Activated CD4-positive, alpha-beta T cell treated with anti-CD3 and anti-CD28 coated beads for 36 hours (primary cell): ENCODE data around the gene NDUFA7. TPM values are rescaled to one million over a fixed set of nuclear protein-coding genes. Genes with fewer than 3 reads are reported as not detected.

Experiments used
- ATAC-seq: fragments of 200-7000 bp; cut with Tn5 transposase; one replicate; pipeline ENCODE4 v1.10.0; 2021; ENCODE audit warnings: mild to moderate bottlenecking, moderate library complexity
- CTCF ChIA-PET: fragments of 350-600 bp; sonication (Branson Sonifier 250); formaldehyde crosslinking; loops from one replicate; lab custom pipeline; 2021; ENCODE audit warnings: antibody characterized with exemption; lab: Charles Lee
- POLR2A ChIA-PET: fragments of 350-600 bp; sonication (Branson Sonifier 250); formaldehyde crosslinking; loops from one replicate; lab custom pipeline; 2021; ENCODE audit warnings: antibody characterized with exemption, inconsistent platforms; lab: Charles Lee
- DNase-seq: peaks from one replicate; pipeline ENCODE4 v3.0.0-alpha.2; 2020
- H3K27ac Mint-ChIP-seq: one replicate; pipeline ENCODE4 v1.8.0; 2021; ENCODE audit warnings: mixed read lengths
- H3K27me3 Mint-ChIP-seq: one replicate; pipeline ENCODE4 v1.8.0; 2021; ENCODE audit warnings: mixed read lengths
- H3K36me3 Mint-ChIP-seq: one replicate; pipeline ENCODE4 v1.8.0; 2021; ENCODE audit warnings: low read depth, mixed read lengths
- H3K4me1 Mint-ChIP-seq: one replicate; pipeline ENCODE4 v1.8.0; 2021; ENCODE audit warnings: mixed read lengths
- H3K4me3 Mint-ChIP-seq: one replicate; pipeline ENCODE4 v1.8.0; 2021; ENCODE audit warnings: mild to moderate bottlenecking, moderate library complexity, mixed read lengths
- H3K9me3 Mint-ChIP-seq: one replicate; pipeline ENCODE4 v1.8.0; 2021; ENCODE audit warnings: low read depth, mixed read lengths
- intact Hi-C, 2 experiments: fragments of 100-400 bp; cut with DNase I in 1 of 2; cut with micrococcal nuclease in 1 of 2; formaldehyde crosslinking; loops; one replicate each; pipeline versions ENCODE4 v1.14.2 to v1.15.1; 2022 to 2024; cut with DNase I, micrococcal nuclease
- total RNA-seq, 2 experiments: library from RNA; stranded (reverse); gene quantifications; one replicate each; pipeline ENCODE4 v1.2.3, GENCODE V29; 2021

The NDUFA7 gene
- total RNA-seq = 100 to 1,000 TPM in 1 of 2 experiments, 10 to 100 TPM in 1; 90.9 to 112 TPM

DNA sequence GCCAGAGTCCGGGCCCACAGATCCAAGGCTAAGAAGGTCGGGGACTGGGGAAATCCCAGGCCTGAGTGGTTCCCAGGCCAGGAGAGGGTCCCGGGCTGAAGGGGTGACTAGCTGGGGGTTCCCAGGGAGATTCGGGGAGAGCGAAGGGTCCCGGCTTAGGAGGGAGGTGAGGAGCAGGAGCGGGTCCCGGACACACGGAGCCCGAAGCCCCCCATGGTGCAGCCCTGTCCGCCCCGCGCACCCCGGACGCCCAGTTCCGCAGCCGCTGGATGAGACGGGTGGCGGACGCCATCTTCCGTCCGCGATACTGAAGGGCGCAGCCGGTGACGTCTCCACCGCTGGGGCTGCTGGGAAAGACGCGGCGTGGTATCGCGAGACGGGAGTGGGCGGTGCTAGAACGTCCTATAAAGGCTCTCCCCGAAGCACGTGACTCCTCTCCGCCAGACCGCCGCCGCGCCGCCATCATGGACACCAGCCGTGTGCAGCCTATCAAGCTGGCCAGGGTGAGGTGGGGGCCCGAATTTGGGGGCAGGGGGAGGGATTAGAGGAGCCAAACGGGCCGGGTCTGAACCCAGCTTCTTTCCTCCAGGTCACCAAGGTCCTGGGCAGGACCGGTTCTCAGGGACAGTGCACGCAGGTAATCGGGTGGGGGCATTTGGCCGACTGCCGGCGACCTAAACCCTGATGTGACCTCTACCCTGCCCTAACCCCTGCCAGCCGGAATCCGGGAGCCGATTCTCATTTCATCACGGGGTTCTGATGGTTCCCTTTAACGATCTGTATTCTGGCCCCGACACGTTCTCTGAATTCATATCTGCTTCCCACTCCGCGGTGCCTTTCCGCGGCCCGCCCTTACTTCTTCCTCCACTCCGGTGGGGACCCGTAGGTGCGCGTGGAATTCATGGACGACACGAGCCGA, at the start of gene NDUFA7, which contains the start of gene RPS28:
Gene NDUFA7 (minus strand): TSS at position 309 of the 919 bp plus-strand sequence. CDS start 17 bp downstream, at position 292.
Gene RPS28 (plus strand): TSS at position 430 of the 919 bp plus-strand sequence. CDS start 35 bp downstream, at position 465.
- DNase-seq = peak; percentile 99
- peaks cover 34% of the 10 kb centered on the region for H3K36me3 Mint-ChIP-seq
- H3K27me3 Mint-ChIP-seq = no peaks in the 10 kb centered on the region
- CTCF ChIA-PET = interaction anchor here (0.6 to 4.0 kb wide), 4 partner anchors 11 to 1958 kb away, joined by 3 to 20 read pairs (median 9); partner anchors contain the start of gene CD320
- peak within 1 kb of the TSS; percentile 97 for H3K27ac Mint-ChIP-seq
- peaks cover 22% of the 10 kb centered on the region for H3K4me1 Mint-ChIP-seq
- POLR2A ChIA-PET = no interaction called here
- ATAC-seq = peak; percentile 94
- intact Hi-C loops = loop anchor here (1.0 to 5.0 kb wide), 12 partner anchors 13 to 379 kb away; partner anchors contain the start of genes CD320 (in 2 of the 2), RAB11B (in 2 of the 2), TIMM44 (in 2 of the 2) and CERS4 (in 1 of the 2)
- no peaks in the 10 kb centered on the region for H3K9me3 Mint-ChIP-seq
- H3K4me3 Mint-ChIP-seq = peak within 1 kb of the TSS; percentile 97

DNA sequence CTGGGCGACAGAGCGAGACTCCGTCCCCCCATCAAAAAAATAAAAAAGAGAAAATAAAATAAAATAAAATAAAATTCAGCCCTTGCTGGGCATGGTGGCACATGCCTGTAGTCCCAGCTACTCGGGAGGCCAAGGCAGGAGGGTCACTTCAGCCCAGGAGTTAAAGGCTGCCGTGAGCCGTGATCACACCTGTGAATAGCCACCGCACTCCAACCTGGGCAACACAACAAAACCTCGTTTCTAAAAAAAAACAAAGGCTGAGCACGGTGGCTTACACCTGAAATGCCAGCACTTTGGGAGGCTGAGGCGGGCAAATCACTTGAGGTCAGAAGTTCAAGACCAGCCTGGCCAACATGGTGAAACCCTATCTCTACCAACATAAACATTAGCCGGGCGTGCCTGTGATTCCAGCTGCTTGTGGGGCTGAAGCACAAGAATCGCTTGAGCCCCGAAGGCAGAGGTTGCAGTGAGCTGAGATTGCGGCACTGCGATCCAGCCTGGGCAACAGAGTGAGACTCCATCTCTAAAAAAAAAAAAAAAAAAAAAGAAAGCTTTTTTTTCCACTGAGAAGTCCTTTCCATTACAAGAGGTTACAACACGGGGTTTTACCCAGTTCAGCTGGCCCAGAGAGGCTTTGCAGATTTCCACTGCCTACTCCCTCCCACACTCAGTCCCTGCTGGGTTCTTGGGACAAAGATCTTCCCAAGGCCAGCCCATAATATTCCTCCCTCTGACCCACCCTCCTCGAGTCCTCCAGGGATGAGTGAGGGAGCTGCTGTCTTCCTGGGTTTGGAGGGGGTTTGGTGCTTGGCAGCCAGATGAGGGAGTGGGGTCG, 49.2 kb upstream of the NDUFA7 start:
- peaks cover 7% of the 10 kb centered on the region for H3K36me3 Mint-ChIP-seq
- H3K9me3 Mint-ChIP-seq = no peaks in the 10 kb centered on the region
- intact Hi-C loops = no loop called here
- H3K4me1 Mint-ChIP-seq = peaks cover 3% of the 10 kb centered on the region
- H3K27me3 Mint-ChIP-seq = peaks cover 29% of the 10 kb centered on the region
- H3K27ac Mint-ChIP-seq = no peak overlapping the region
- DNase-seq (no peak), ATAC-seq (no peak)
- no peak overlapping the region for H3K4me3 Mint-ChIP-seq
- ChIA-PET POLR2A (interaction anchor here (0.5 kb wide), 1 partner anchor 173 kb away, joined by 5 read pairs; no protein-coding TSS in a partner anchor), CTCF (no interaction called here)

DNA sequence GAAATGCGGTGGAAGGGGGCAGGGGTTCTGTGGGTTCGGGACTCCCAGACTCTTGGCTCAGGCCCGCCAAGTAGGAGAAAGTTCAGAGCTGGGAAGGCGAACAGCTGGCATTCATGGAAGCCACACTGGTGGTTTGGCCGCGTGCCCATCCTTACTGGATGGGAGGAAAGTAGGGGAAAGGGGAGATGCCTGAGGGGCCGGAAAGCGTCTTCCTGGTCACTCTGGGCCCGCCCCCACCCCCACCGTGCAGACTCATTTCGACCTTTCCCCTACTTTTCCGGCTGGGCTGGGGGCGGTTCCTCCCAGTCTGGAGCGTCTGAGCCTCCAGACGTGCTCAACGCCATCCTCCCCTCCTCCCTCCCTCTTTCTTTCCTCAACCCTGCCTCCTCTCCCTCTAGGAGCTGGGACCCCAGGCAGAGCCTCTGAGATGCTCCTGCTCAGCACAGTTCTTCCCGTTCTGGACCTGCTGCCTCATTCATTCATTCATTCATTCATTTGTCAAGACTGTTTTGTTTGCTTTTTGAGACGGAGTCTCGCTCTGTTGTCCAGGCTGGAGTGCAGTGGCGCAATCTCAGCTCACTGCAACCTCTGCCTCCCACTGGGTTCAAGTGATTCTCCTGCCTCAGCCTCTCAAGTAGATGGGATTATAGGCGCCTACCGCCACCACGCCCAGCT, 46.3 kb upstream of the NDUFA7 start:
- peak; percentile 30 for DNase-seq
- peaks cover 42% of the 10 kb centered on the region for H3K27me3 Mint-ChIP-seq
- POLR2A ChIA-PET = interaction anchor here (0.5 kb wide), 1 partner anchor 80 kb away, joined by 3 read pairs; no protein-coding TSS in a partner anchor

DNA sequence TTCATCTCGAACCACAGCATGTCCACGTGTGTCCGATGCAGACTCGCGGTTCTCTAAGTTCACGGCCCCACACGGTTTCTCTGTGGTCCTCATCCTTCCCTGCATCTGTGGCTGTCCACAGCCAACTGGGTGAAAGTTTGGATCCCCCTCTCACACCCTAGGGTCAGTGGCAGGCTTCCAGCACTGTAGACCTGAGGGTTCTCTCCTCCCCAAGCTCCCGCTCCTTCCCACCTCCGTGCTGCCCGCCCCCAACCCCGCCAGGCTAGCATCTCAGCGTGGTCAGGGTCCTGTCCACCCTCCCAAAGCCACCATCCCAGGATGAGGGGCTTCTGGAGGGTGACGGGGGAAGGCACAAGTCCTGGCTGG, 45.8 kb upstream of the NDUFA7 start:
- ATAC-seq (no peak), DNase-seq (no peak)
- intact Hi-C loops = no loop called here
- CTCF ChIA-PET = no interaction called here
- POLR2A ChIA-PET = no interaction called here
- H3K4me1 Mint-ChIP-seq = peaks cover 22% of the 10 kb centered on the region
- no peak overlapping the region for H3K4me3 Mint-ChIP-seq
- peaks cover 47% of the 10 kb centered on the region for H3K27me3 Mint-ChIP-seq
- H3K36me3 Mint-ChIP-seq = peaks cover 2% of the 10 kb centered on the region
- H3K27ac Mint-ChIP-seq = no peak overlapping the region
- H3K9me3 Mint-ChIP-seq = no peaks in the 10 kb centered on the region

More for the DNA sequence above, 46.3 kb upstream of the NDUFA7 start:
- Mint-ChIP-seq H3K4me3 (no peak overlapping the region), H3K9me3 (no peaks in the 10 kb centered on the region), H3K36me3 (peaks cover 2% of the 10 kb centered on the region), H3K4me1 (peaks cover 17% of the 10 kb centered on the region), H3K27ac (no peak overlapping the region)
- intact Hi-C loops = no loop called here
- ATAC-seq = no peak
- CTCF ChIA-PET = no interaction called here

DNA sequence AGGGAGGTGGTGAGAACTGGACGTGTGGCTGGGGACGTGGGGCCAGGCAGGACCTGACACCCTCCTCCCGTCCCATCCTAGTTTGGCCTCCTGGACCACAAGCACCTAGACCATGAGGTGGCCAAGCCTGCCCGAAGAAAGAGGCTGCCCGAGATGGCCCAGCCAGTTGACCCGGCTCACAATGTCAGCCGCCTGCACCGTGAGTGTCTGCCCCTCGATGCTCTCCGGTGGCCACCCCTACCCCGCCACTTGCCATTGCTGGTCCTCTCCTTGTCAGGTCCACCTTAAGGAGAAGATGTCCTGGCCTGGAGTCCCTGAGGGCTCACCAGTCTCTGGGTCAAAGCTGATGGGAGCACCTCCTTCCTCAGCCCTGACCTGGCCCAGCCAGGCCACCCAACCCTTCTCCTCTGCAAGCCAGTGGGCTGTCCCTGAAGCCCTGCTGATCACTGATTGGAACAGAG, 45.0 kb upstream of the NDUFA7 start:
- no peak for ATAC-seq
- Mint-ChIP-seq H3K36me3 (peaks cover 2% of the 10 kb centered on the region), H3K4me1 (peaks cover 25% of the 10 kb centered on the region), H3K27me3 (peaks cover 48% of the 10 kb centered on the region), H3K4me3 (no peak overlapping the region), H3K9me3 (no peaks in the 10 kb centered on the region), H3K27ac (no peak overlapping the region)
- CTCF ChIA-PET = interaction anchor here (3.8 kb wide), 1 partner anchor 12 kb away, joined by 25 read pairs; no protein-coding TSS in a partner anchor
- intact Hi-C loops = no loop called here
- no peak for DNase-seq
- POLR2A ChIA-PET = interaction anchor here (0.6 kb wide), 1 partner anchor 38 kb away, joined by 7 read pairs; no protein-coding TSS in a partner anchor

DNA sequence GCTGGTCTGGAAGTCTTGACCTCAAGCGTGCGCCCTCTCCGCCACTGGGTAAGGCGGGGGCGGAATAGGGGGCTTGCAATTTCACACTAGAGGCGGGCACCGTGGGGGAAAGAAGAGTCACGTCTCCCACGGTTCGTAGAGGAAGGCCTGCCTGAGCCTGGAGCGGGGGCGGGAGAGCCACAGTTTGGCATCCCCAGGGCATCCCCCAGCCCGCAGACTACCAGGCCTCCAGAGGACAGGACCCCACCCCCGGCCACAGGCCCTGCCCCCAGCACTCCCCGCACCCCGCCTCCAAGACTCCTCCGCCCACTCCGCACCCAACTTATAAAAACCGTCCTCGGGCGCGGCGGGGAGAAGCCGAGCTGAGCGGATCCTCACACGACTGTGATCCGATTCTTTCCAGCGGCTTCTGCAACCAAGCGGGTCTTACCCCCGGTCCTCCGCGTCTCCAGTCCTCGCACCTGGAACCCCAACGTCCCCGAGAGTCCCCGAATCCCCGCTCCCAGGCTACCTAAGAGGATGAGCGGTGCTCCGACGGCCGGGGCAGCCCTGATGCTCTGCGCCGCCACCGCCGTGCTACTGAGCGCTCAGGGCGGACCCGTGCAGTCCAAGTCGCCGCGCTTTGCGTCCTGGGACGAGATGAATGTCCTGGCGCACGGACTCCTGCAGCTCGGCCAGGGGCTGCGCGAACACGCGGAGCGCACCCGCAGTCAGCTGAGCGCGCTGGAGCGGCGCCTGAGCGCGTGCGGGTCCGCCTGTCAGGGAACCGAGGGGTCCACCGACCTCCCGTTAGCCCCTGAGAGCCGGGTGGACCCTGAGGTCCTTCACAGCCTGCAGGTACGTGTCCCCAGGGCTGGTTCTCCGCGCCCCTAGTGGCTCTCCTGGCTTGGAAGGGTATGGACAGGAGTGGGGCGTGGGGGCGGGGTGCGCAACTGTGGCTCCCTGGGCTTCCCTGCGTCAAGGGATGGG, 42.9 kb upstream of the NDUFA7 start, which contains the start of gene ANGPTL4:
Gene ANGPTL4 (plus strand): TSS at position 353 of the 969 bp plus-strand sequence. CDS start 167 bp downstream, at position 520.
- peaks cover 48% of the 10 kb centered on the region for H3K27me3 Mint-ChIP-seq

DNA sequence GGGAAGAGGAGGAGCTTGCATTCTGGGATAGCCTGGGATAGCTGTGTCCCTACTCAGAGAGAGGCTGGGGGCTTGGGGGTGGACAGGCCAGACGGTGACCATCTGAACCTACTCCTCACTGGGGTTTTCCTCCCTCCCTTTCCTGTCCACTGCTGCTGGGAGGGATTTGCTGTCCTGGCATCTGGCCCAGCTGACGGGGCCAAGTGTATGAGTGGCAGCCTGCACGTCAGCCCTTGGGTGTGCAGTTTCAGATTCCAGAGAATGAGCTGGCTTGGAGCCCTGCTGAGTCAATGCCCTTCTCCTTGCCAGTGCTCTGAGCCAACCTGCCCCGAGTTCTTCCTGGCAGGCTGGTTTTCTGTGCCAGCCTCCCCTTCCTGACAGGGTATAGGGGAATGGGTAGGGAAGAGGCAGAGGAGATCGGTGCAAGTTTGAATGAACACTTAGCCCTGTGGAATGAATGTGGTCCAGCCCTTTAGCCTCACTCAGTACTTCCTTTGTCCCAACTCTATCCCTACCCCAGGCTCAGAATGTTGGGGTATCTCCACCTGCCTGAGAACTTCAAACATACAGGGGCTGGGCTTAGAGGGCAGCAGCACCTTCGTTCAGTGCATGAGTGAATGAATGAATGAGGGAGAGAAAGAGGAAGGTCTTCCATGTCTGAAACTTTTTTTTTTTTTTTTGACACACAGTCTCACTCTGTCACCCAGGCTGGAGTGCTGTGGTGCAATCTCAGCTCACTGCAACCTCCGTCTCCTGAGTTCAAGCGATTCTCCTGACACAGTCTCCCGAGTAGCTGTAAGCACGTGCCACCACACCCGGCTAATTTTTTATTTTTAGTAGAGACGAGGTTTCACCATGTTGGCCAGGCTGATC, 41.0 kb upstream of the NDUFA7 start:
- DNase-seq (peak; percentile 82), ATAC-seq (peak; percentile 76)
- CTCF ChIA-PET = interaction anchor here (0.8 to 3.8 kb wide), 6 partner anchors 8 to 446 kb away, joined by 3 to 25 read pairs (median 4); no protein-coding TSS in a partner anchor
- H3K27ac Mint-ChIP-seq = peak overlapping the region; percentile 61
- peaks cover 2% of the 10 kb centered on the region for H3K36me3 Mint-ChIP-seq
- POLR2A ChIA-PET = interaction anchor here (0.5 to 1.0 kb wide), 2 partner anchors 49 to 51 kb away, joined by 3 read pairs; partner anchors contain the start of gene MARCHF2
- peaks cover 21% of the 10 kb centered on the region for H3K4me1 Mint-ChIP-seq
- no peaks in the 10 kb centered on the region for H3K9me3 Mint-ChIP-seq
- peaks cover 35% of the 10 kb centered on the region for H3K27me3 Mint-ChIP-seq
- H3K4me3 Mint-ChIP-seq = no peak overlapping the region
- intact Hi-C loops = loop anchor here in 1 of 2 experiments (5.0 kb wide), 1 partner anchor 1550 kb away; no protein-coding TSS in a partner anchor

More for the DNA sequence above, 42.9 kb upstream of the NDUFA7 start, which contains the start of gene ANGPTL4:
- DNase-seq = peak; percentile 91
- peak; percentile 80 for ATAC-seq
- intact Hi-C loops = loop anchor here in 1 of 2 experiments (1.0 to 5.0 kb wide), 3 partner anchors 26 to 1548 kb away; partner anchors contain the start of genes MARCHF2 and RAB11B
- H3K27ac Mint-ChIP-seq = peak within 1 kb of the TSS; percentile 55
- no peaks in the 10 kb centered on the region for H3K9me3 Mint-ChIP-seq
- H3K36me3 Mint-ChIP-seq = peaks cover 2% of the 10 kb centered on the region
- peak within 1 kb of the TSS; percentile 75 for H3K4me3 Mint-ChIP-seq
- peaks cover 25% of the 10 kb centered on the region for H3K4me1 Mint-ChIP-seq
- POLR2A ChIA-PET = no interaction called here
- CTCF ChIA-PET = interaction anchor here (0.9 to 3.8 kb wide), 2 partner anchors 10 to 30 kb away, joined by 4 to 25 read pairs; no protein-coding TSS in a partner anchor

DNA sequence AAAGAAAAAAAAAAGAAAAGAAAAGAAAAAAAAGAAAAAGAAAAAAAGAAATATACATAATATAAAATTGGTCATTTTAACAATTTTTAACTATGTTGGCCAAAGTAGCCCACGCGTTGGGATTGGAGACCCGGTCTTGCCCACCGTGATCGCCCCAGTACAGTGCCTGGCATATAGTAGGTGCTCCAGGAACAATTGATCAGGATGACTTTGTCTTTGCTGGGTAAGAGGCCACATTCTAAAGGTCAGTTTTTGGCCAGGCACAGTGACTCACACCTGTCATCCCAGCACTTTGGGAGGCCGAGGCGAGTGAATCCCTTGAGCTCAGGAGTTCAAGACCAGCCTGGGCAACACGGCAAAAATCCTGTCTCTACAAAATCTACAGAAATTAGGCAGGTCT, 39.0 kb upstream of the NDUFA7 start:
- peaks cover 18% of the 10 kb centered on the region for H3K27me3 Mint-ChIP-seq
- intact Hi-C loops = loop anchor here in 1 of 2 experiments (5.0 kb wide), 1 partner anchor 1552 kb away; no protein-coding TSS in a partner anchor
- ChIA-PET CTCF (no interaction called here), POLR2A (no interaction called here)
- no peaks in the 10 kb centered on the region for H3K36me3 Mint-ChIP-seq
- DNase-seq (no peak), ATAC-seq (no peak)
- no peaks in the 10 kb centered on the region for H3K9me3 Mint-ChIP-seq
- H3K27ac Mint-ChIP-seq = no peak overlapping the region
- peaks cover 25% of the 10 kb centered on the region for H3K4me1 Mint-ChIP-seq
- no peak overlapping the region for H3K4me3 Mint-ChIP-seq
